GM18511 (cell line): ENCODE results near the gene LEMD3.

Experiments
- ATAC-seq: cut with Tn5 transposase; IDR thresholded peaks from one replicate; pipeline ENCODE4 v1.9.1; 2021; ENCODE audit warnings: mild to moderate bottlenecking, moderate library complexity; ENCODE audit not compliant: unreplicated experiment

The LEMD3 gene

GRCh38 chr12:65204886-65205525, 35.6 kb downstream of the LEMD3 start:
- ATAC-seq, result no peak

GRCh38 chr12:65205886-65206285, 36.5 kb downstream of the LEMD3 start:
- ATAC-seq, result peak; percentile 58

- ATAC-seq, result no peak
Observed at GRCh38 chr12:65208125-65208524, 38.7 kb downstream of the LEMD3 start.

GRCh38 chr12:65208964-65209654, 39.7 kb downstream of the LEMD3 start:
- ATAC-seq, result no peak

- ATAC-seq, result peak; percentile 86
Observed at GRCh38 chr12:65209655-65210043, 40.3 kb downstream of the LEMD3 start.

GRCh38 chr12:65217086-65217485, 47.7 kb downstream of the LEMD3 start:
- no peak for ATAC-seq

GRCh38 chr12:65220761-65221160, 51.4 kb downstream of the LEMD3 start:
- no peak for ATAC-seq

GRCh38 chr12:65229441-65229840, 60.1 kb downstream of the LEMD3 start:
- no peak for ATAC-seq

- ATAC-seq, result no peak
Observed at GRCh38 chr12:65232476-65233077, 63.2 kb downstream of the LEMD3 start.

GRCh38 chr12:65237153-65237552, 67.8 kb downstream of the LEMD3 start:
- ATAC-seq, result no peak

GRCh38 chr12:65238609-65239008, 69.2 kb downstream of the LEMD3 start:
- ATAC-seq, result no peak

GRCh38 chr12:65248656-65249633, 79.6 kb downstream of the LEMD3 start:
- no peak for ATAC-seq

- no peak for ATAC-seq
Observed at GRCh38 chr12:65252515-65252914, 83.1 kb downstream of the LEMD3 start.

- ATAC-seq, result no peak
Observed at GRCh38 chr12:65257986-65258385, 88.6 kb downstream of the LEMD3 start.

GRCh38 chr12:65259501-65259900, 90.1 kb downstream of the LEMD3 start:
- ATAC-seq, result peak; percentile 75

- ATAC-seq, result no peak
Observed at GRCh38 chr12:65263777-65264176, 94.4 kb downstream of the LEMD3 start.

GRCh38 chr12:65266408-65266807, 97.0 kb downstream of the LEMD3 start:
- no peak for ATAC-seq

- no peak for ATAC-seq
Observed at GRCh38 chr12:65269603-65270002, 100.2 kb downstream of the LEMD3 start.

- ATAC-seq, result no peak
Observed at GRCh38 chr12:65274602-65275272, 105.4 kb downstream of the LEMD3 start.

- ATAC-seq, result no peak
Observed at GRCh38 chr12:65275627-65276026, 106.2 kb downstream of the LEMD3 start.
